Activated naive CD4-positive, alpha-beta T cell treated with anti-CD3 and anti-CD28 coated beads, Interleukin-2, amount 50 U/mL, for 24 hours (primary cell): ENCODE measurements around the gene RNF151.
"Not testable (repeated sequence)": the region's sequence is repeated elsewhere in the genome, so short reads cannot be mapped to it uniquely, and the experiment has no call there.

Source experiments
- H3K27ac Mint-ChIP-seq: one replicate; pipeline ENCODE4 v1.8.0; 2021; ENCODE audit warnings: mild to moderate bottlenecking, mixed read lengths
- H3K27me3 Mint-ChIP-seq: one replicate; pipeline ENCODE4 v1.8.0; 2021; ENCODE audit warnings: mixed read lengths
- H3K36me3 Mint-ChIP-seq: one replicate; pipeline ENCODE4 v1.8.0; 2021; ENCODE audit warnings: mixed read lengths
- H3K4me1 Mint-ChIP-seq: one replicate; pipeline ENCODE4 v1.8.0; 2021; ENCODE audit warnings: mixed read lengths
- H3K4me3 Mint-ChIP-seq: one replicate; pipeline ENCODE4 v1.8.0; 2021; ENCODE audit warnings: mild to moderate bottlenecking, mixed read lengths
- H3K9me3 Mint-ChIP-seq: one replicate; pipeline ENCODE4 v1.8.0; 2021; ENCODE audit warnings: mixed read lengths

The RNF151 gene

GRCh38 chr16:1966460-1966859 lies at the start of gene RNF151:
Gene RNF151 (plus strand): TSS chr16:1966856. CDS start chr16:1966882, 26 bp downstream.
- H3K27me3 Mint-ChIP-seq = no peaks in the 10 kb centered on the region
- H3K4me1 Mint-ChIP-seq = peaks cover 23% of the 10 kb centered on the region
- H3K27ac Mint-ChIP-seq = peak within 1 kb of the TSS; percentile 95
- H3K36me3 Mint-ChIP-seq = peaks cover 18% of the 10 kb centered on the region
- H3K4me3 Mint-ChIP-seq = peak within 1 kb of the TSS; percentile 94
- H3K9me3 Mint-ChIP-seq = no peaks in the 10 kb centered on the region

DNA sequence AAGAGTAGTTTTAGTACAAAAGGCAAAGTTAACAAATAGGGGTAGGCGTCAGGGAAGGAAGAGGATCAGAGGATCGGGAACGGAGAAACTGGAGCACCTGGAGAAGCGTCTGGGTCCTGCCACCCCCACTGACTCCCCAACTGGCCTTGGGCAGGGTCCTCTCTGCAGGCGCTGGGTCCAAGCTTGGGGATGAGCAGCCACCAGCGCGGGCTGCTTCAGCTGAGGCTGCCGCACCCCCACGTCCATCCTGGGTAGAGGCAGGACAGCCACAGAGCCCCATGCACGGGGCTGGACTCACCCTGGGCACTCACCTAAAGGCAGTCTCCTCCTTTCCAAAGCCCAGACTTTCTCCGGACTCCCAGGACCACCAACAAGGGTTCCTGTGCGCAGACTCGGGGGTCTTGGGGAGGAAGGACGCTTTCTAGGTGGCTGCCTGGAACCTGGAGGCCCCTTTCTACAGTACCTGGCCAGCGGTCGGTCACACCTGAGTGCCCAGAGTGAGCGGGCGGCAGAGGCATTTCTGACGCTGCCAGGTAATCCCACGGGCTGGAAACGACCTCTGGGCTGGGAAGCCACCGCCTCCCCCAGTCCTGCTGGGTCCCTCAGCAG lies 49.5 kb upstream of the RNF151 start:
- H3K9me3 Mint-ChIP-seq = no peaks in the 10 kb centered on the region
- no peak overlapping the region for H3K27ac Mint-ChIP-seq
- no peaks in the 10 kb centered on the region for H3K4me1 Mint-ChIP-seq
- H3K27me3 Mint-ChIP-seq = peaks cover 33% of the 10 kb centered on the region
- no peaks in the 10 kb centered on the region for H3K36me3 Mint-ChIP-seq
- no peak overlapping the region for H3K4me3 Mint-ChIP-seq

DNA sequence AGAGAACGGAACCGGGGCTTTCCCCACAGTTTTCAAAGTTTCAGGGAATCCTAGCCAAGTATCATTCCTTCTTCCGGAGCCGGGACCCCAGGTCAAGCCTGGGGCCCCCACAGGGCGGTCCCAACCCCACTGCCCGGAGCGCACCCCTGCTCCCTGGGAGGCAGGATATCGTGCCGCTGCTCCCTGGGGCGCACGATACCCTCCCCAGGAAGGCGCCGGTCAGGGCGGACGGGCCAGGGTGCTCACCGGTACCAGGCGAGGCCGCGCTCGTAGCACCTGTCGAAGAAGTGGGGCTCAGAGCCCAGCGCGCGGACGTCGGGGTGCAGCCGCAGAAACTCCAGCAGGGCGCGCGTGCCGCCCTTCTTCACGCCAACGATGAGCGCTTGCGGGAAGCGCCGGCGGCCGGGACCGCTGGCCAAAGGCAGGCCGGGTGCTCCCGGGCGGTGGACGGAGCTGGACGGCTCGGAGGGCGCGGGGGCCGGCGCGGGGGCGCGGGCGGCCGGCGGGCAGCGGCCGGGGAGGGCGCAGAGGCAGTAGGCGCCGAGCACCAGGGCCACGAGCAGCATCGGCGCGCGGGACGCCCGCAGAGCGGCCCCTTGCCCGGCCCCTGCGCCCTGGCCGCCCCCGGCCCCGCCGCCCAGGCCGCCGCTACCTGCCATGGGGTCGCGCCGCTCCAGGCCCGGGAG lies 48.8 kb upstream of the RNF151 start:
- Mint-ChIP-seq H3K4me3 (no peak overlapping the region), H3K4me1 (no peaks in the 10 kb centered on the region), H3K36me3 (no peaks in the 10 kb centered on the region), H3K9me3 (no peaks in the 10 kb centered on the region), H3K27ac (no peak overlapping the region), H3K27me3 (peaks cover 38% of the 10 kb centered on the region)

GRCh38 chr16:1918351-1919326 lies 48.0 kb upstream of the RNF151 start, which contains the start of gene HS3ST6:
Gene HS3ST6 (minus strand): TSS chr16:1918415. CDS start chr16:1918323, 92 bp downstream.
- H3K27ac Mint-ChIP-seq = no peak within 1 kb of the TSS
- H3K36me3 Mint-ChIP-seq = no peaks in the 10 kb centered on the region
- no peak within 1 kb of the TSS for H3K4me3 Mint-ChIP-seq
- no peaks in the 10 kb centered on the region for H3K9me3 Mint-ChIP-seq
- H3K27me3 Mint-ChIP-seq = peaks cover 41% of the 10 kb centered on the region
- no peaks in the 10 kb centered on the region for H3K4me1 Mint-ChIP-seq

- peaks cover 40% of the 10 kb centered on the region for H3K27me3 Mint-ChIP-seq
- no peak overlapping the region for H3K4me3 Mint-ChIP-seq
- no peaks in the 10 kb centered on the region for H3K4me1 Mint-ChIP-seq
- H3K27ac Mint-ChIP-seq = no peak overlapping the region
- no peaks in the 10 kb centered on the region for H3K9me3 Mint-ChIP-seq
- no peaks in the 10 kb centered on the region for H3K36me3 Mint-ChIP-seq
Measured at GRCh38 chr16:1919327-1919998, 47.2 kb upstream of the RNF151 start.

DNA sequence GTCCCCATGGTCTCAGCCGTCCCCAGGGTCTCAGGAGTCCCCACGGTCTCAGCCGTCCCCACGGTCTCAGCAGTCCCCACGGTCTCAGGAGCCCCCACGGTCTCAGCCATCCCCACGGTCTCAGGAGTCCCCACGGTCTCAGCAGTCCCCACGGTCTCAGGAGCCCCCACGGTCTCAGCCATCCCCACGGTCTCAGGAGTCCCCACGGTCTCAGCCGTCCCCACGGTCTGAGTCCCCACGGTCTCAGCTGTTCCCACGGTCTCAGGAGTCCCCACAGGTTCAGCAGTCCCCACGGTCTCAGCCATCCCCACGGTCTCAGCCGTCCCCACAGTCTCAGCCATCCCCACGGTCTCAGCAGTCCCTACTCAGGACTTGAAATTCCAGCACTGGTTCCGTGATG lies 46.5 kb upstream of the RNF151 start:
- not testable (repeated sequence) for H3K36me3 Mint-ChIP-seq, H3K9me3 Mint-ChIP-seq, H3K4me3 Mint-ChIP-seq, H3K27ac Mint-ChIP-seq, H3K4me1 Mint-ChIP-seq
- peaks cover 34% of the 10 kb centered on the region for H3K27me3 Mint-ChIP-seq

- Mint-ChIP-seq H3K27ac (no peak overlapping the region), H3K36me3 (no peaks in the 10 kb centered on the region), H3K4me1 (no peaks in the 10 kb centered on the region), H3K4me3 (no peak overlapping the region), H3K9me3 (no peaks in the 10 kb centered on the region), H3K27me3 (peaks cover 31% of the 10 kb centered on the region)
Measured at GRCh38 chr16:1920727-1921171, 45.9 kb upstream of the RNF151 start.

DNA sequence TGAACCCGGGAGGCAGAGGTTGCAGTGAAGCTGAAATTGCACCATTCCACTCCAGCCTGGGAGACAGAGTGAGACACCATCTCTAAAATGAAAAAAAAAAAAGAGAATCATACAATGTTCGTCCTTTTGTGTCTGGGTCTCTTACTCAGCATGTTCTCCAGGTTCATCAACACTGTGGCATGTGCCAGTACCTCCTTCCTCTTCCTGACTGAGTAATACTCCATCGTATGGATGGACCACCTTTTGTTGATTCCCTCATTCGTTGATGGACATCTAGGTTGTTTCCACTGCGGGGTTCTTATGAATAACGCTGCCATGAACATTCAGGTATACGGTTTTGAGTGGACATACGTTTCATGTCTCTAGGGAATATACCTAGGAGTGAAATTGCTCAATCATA lies 44.3 kb upstream of the RNF151 start:
- Mint-ChIP-seq H3K27ac (no peak overlapping the region), H3K4me1 (no peaks in the 10 kb centered on the region), H3K36me3 (no peaks in the 10 kb centered on the region), H3K9me3 (no peaks in the 10 kb centered on the region), H3K4me3 (no peak overlapping the region), H3K27me3 (peaks cover 24% of the 10 kb centered on the region)

DNA sequence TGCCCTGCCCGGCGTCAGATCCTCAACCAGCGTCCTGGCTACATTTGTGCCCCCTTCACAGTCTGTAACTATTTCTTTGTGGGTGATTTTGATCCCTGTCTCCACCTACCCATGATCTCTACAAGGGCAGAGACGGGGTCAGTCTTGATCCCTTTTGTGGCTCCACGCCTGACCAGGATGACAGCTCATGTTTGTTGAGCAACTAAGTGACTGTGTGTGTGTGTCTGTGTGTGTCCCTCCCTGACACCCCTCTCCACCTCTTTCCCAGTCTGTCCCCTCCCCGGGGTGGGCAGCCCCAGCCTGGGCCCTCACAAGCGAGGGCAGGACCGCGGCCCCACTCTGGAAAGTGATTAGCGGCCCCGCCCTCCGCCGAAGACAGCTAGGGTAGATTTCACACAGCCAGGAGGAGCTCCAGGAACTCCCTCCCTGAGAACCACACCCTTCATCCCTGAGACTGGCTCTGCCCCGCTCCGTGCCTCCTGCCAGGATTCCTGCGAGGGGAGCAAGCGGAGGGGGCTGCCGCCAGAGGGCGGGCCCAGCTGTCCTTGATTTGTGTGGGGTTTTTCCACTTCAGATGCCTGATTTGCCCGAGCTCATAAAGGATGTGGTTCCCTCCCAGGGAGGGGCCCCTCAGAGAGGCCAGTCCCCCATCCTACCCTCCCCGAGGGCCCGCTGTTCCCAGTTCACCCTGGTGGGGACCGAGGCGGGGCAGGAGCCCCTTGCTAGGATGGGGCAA lies 43.2 kb upstream of the RNF151 start:
- Mint-ChIP-seq H3K4me1 (no peaks in the 10 kb centered on the region), H3K27me3 (peaks cover 24% of the 10 kb centered on the region)

DNA sequence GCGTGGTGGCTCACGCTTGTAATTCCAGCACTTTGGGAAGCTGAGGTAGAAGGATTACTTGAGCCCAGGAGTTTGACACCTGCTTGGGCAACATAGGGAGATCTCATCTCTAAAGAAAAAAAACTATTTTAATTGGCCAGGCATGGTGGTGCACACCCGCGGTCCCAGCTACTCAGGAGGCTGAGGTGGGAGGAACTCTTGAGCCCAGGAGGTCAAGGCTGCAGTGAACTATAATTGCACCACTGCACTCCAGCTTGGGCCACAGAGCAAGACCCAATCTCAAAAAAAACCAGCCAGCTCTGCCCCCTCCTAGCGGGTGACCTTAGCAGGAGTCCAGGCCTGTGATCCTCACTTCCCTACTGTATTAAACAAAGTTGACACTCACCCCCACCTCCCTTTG lies 42.6 kb upstream of the RNF151 start:
- Mint-ChIP-seq H3K9me3 (no peaks in the 10 kb centered on the region), H3K4me3 (no peak overlapping the region), H3K4me1 (peaks cover 2% of the 10 kb centered on the region), H3K36me3 (no peaks in the 10 kb centered on the region), H3K27ac (no peak overlapping the region), H3K27me3 (peaks cover 20% of the 10 kb centered on the region)

More for the DNA sequence above, 43.2 kb upstream of the RNF151 start:
- Mint-ChIP-seq H3K9me3 (no peaks in the 10 kb centered on the region), H3K27ac (no peak overlapping the region), H3K4me3 (no peak overlapping the region), H3K36me3 (no peaks in the 10 kb centered on the region)

DNA sequence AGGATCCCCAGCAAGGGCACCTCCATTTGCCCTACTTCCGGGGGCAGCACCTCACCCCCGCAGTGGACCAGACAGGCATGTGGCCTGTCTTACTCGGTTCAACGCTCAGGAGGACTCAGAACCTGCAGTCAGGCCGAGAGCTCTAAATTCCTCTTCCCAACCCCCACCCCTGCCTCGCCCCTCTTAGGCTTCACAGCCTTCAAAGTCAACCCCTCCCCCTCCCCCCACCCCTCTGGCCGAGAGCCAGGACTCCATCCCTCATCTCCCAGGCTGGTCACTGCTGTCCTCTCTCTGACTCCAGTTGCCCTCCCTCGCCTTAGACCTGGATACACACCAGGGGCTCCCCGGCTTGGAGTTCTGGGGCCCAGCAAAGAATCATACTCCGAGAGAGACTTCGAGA lies 40.4 kb upstream of the RNF151 start:
- H3K27me3 Mint-ChIP-seq = peaks cover 11% of the 10 kb centered on the region
- H3K4me1 Mint-ChIP-seq = peaks cover 3% of the 10 kb centered on the region
- H3K4me3 Mint-ChIP-seq = no peak overlapping the region
- H3K9me3 Mint-ChIP-seq = no peaks in the 10 kb centered on the region
- no peak overlapping the region for H3K27ac Mint-ChIP-seq
- H3K36me3 Mint-ChIP-seq = no peaks in the 10 kb centered on the region

DNA sequence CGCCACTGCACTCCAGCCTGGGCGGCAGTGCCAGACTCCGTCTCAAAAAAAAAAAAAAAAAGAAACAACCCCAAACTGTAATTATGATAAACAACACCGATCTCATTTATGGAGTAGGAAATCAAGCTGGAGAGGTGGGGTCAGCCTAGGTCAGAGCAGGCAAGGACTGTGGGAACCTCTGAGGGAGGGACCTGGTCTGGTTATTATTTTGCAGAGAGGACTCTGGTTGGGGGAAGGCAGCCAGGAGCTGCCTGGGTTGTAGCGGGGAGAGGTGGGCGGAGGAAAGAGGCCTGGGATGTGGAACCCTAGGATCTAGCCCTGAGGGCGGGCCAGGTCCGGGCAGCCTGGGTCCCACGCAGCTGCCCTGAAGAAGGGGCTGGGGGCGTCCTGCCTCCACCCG lies 37.6 kb upstream of the RNF151 start:
- H3K27me3 Mint-ChIP-seq = no peaks in the 10 kb centered on the region
- peak overlapping the region; percentile 51 for H3K27ac Mint-ChIP-seq
- H3K4me3 Mint-ChIP-seq = peak overlapping the region; percentile 80
- H3K9me3 Mint-ChIP-seq = no peaks in the 10 kb centered on the region
- peaks cover 3% of the 10 kb centered on the region for H3K4me1 Mint-ChIP-seq
- no peaks in the 10 kb centered on the region for H3K36me3 Mint-ChIP-seq

GRCh38 chr16:1929578-1930337 lies 36.9 kb upstream of the RNF151 start:
- Mint-ChIP-seq H3K4me3 (peak overlapping the region; percentile 23), H3K4me1 (peaks cover 3% of the 10 kb centered on the region), H3K27ac (no peak overlapping the region)

DNA sequence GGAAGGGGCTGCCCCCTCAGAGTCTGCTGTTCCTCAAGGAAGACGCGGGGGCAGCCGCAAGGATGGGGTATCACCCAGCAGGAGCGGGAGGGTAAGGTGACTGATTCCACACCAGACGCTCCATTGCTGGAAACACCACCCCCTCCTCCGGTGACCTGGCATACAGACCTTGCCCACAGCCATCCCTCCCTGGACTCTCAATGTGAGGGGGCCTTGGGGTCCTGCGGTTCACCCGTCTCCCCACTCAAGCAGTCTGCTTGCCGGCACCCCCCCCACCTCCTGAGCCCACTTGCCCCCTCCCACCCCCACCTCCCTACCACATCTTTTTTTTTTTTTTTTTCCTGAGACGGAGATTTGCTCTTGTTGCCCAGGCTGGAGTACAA lies 36.3 kb upstream of the RNF151 start:
- Mint-ChIP-seq H3K27me3 (no peaks in the 10 kb centered on the region), H3K36me3 (no peaks in the 10 kb centered on the region), H3K4me1 (peaks cover 3% of the 10 kb centered on the region), H3K9me3 (no peaks in the 10 kb centered on the region), H3K27ac (peak overlapping the region; percentile 46), H3K4me3 (no peak overlapping the region)

More at GRCh38 chr16:1929578-1930337, 36.9 kb upstream of the RNF151 start:
- H3K27me3 Mint-ChIP-seq = no peaks in the 10 kb centered on the region
- H3K36me3 Mint-ChIP-seq = no peaks in the 10 kb centered on the region
- no peaks in the 10 kb centered on the region for H3K9me3 Mint-ChIP-seq
